Thoracic aorta (tissue), 2 donors: Measurements from ENCODE around the gene TRMT1. TPM values are rescaled to one million over a fixed set of nuclear protein-coding genes. Genes with fewer than 3 reads are reported as not detected.
A peak's percentile ranks its signal among the peaks of the same experiment; 100 is the strongest.

Source experiments
- ATAC-seq: fragments of 150-250 bp; one replicate; pipeline ENCODE4 v1.8.0; 2017; ENCODE audit warnings: low read depth; ENCODE audit not compliant: insufficient number of reproducible peaks, low FRiP score
- DNase-seq: peaks from one replicate; pipeline ENCODE4 v3.0.0-alpha.2; 2020; ENCODE audit warnings: low spot score
- H3K27ac ChIP-seq, 2 donors: fragments of 200-600 bp; sonication (generic); 1 replicate in 1 of 2; 2 replicates in 1 of 2; pipeline ENCODE4 v1.5.1; 2016; ENCODE audit warnings: mild to moderate bottlenecking in 2 of 2, moderate library complexity in 2 of 2
- H3K27me3 ChIP-seq: fragments of 200-600 bp; sonication (generic); replicated peaks from 2 replicates; pipeline ENCODE4 v1.6.0; 2016; ENCODE audit warnings: mild to moderate bottlenecking; ENCODE audit not compliant: insufficient read depth
- H3K36me3 ChIP-seq: fragments of 200-600 bp; sonication (generic); one replicate; pipeline ENCODE4 v1.5.1; 2016
- H3K4me1 ChIP-seq, 2 donors: fragments of 200-600 bp; sonication (generic); 1 replicate in 1 of 2; 2 replicates in 1 of 2; pipeline versions ENCODE4 v1.5.1 to v1.6.0; 2016; ENCODE audit warnings: low read depth in 2 of 2, mild to moderate bottlenecking in 1 of 2; ENCODE audit not compliant: control insufficient read depth in 1 of 2
- H3K4me3 ChIP-seq: fragments of 200-600 bp; sonication (generic); 2 replicates; pipeline ENCODE4 v1.5.1; 2016; ENCODE audit warnings: mild to moderate bottlenecking
- H3K9me3 ChIP-seq: fragments of 200-600 bp; sonication (generic); 2 replicates; pipeline ENCODE4 v1.5.1; 2016
- CTCF ChIP-seq: fragments of 200-600 bp; sonication (generic); IDR thresholded peaks from one replicate; pipeline ENCODE4 v1.5.1; 2019; ENCODE audit warnings: antibody characterized with exemption
- total RNA-seq, 2 donors: library from RNA; depleted of rRNA; stranded (reverse); fragments of >200 nt; gene quantifications; one replicate each; pipeline versions ENCODE4 v1.1.0 to v1.2.3, GENCODE V29; 2016

The TRMT1 gene
- total RNA-seq, 2 donors from 2014 or later: 35.3 to 52.3 TPM

- H3K27ac ChIP-seq: no peak overlapping the region
- no peak for DNase-seq
- H3K9me3 ChIP-seq: no peaks in the 10 kb centered on the region
These were observed 3.1 kb upstream of the TRMT1 start for GRCh38 chr19:13119627-13120026.

DNA sequence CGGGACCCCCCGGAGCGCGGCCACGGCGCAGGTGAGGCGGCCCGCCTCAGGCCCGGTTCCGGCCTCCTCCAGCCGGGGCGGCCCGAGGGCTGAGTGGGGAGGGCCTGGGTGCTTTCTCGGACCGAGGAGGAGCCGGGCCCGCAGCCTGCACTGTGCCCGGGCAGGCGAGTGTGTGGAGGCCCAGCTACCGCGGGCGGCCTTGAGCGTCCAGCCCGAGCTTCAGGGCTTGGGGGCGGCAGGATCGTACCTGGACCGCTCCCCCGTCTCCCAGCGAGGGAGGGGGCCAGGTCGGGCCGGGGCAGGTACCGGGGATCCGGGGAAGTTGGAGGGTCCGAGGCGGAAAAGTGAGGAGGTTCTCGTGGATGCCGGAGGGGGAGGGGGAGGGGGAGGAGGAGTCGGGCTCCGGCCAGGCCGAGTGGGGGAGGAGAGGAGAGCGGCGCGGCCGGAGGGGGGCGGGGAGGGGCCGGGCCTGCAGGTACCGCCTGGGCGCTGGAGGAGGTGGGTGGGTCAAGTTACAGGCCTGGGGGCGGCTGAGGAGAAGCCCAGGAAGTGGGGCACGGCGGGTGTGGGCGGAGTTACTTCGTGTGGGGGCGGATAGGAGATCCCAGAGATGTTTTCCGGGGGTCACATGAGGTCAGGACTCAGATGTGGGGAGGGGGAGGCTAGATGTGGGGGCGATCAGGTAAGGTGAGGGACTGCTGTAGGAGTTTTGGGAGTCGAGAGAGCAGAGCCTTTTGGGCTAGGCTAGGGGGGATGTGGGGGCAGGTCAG lies 2.1 kb upstream of the TRMT1 start:
- DNase-seq (no peak), ATAC-seq (no peak)
- Histone ChIP-seq H3K27me3 (no peaks in the 10 kb centered on the region), H3K4me3 (peak overlapping the region; percentile 94), H3K36me3 (no peaks in the 10 kb centered on the region), H3K9me3 (no peaks in the 10 kb centered on the region), H3K4me1 (peaks cover 16 to 44% of the 10 kb centered on the region in 2 donors), H3K27ac (no peak overlapping the region)
- TF ChIP-seq CTCF: no peak

More at GRCh38 chr19:13119627-13120026, 3.1 kb upstream of the TRMT1 start:
- no peak for ATAC-seq
- TF ChIP-seq CTCF: no peak
- Histone ChIP-seq H3K27me3 (no peaks in the 10 kb centered on the region), H3K4me1 (peaks cover 16 to 44% of the 10 kb centered on the region in 2 donors), H3K4me3 (peak overlapping the region; percentile 94), H3K36me3 (no peaks in the 10 kb centered on the region)

DNA sequence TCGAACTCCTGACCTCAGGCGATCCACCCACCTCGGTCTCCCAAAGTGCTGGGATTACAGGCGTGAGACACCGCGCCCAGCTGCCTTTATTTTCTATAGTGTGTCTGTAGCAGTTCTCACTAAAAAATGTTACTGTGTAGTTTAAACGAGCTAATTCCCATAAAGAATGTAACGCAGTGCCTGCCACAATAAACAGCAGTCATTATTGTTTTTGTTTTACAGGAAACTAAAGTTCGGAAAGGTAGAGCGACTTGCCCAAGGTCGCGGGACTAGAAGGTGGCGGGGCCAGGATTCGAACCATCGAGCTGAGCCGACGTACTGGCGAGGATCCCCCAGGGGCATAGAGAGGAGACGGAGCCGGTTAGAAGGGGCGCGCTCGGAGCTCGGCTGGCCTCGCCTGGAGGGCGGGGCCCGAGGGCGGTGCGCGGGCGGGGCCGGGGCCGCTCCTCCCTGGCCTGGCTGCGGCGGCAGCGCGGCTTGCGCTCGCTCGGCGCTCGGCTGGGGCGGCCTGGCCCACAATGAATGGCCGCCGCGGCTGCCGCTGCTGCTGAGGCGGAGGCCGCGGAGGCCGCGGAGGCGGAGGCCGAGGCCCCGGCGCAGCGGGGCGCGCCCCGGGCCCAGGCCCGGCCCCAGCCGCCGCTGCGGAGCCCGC lies 1.4 kb upstream of the TRMT1 start, which contains the start of gene NACC1:
TSS of gene NACC1 (plus strand) at position 493 of the 652 bp plus-strand sequence. CDS start 16,944 bp downstream, outside the sequence.
- peak; percentile 60 for DNase-seq

DNA sequence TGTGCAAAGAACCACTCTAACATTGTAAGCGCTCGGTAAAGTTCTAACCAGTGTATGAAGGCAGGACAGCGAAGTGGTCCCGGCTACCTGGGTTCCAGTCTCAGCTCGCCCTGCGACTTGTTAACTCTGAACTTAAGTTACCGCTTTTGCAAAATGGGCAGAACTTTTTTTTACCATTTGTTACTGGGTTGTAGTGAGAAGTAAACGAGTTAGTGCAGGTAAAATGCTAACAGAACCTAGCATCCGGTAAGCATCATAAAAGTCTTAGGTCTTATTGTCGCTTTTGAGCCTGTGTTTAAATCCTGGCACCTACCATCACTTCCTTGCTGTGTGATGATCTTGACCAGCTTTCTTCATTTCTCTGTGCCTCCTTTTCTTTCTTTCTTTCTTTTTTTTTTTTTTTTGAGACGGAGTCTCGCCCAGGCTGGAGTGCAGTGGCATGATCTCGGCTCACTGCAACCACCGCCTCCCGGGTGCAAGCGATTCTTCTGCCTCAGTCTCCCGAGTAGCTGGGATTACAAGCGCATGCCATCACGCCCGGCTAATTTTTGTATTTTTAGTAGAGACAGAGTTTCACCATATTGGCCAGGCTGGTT lies 734 bp upstream of the TRMT1 start:
- Histone ChIP-seq H3K4me3 (peak overlapping the region; percentile 100), H3K27ac (peak overlapping the region; percentile 56 to 67), H3K27me3 (no peaks in the 10 kb centered on the region), H3K9me3 (no peaks in the 10 kb centered on the region), H3K36me3 (peaks cover 6% of the 10 kb centered on the region), H3K4me1 (peaks cover 16 to 44% of the 10 kb centered on the region in 2 donors)
- TF ChIP-seq CTCF: no peak
- ATAC-seq (no peak), DNase-seq (no peak)

More for the DNA sequence above, 1.4 kb upstream of the TRMT1 start, which contains the start of gene NACC1:
- ATAC-seq: peak; percentile 72
- H3K27me3 ChIP-seq: no peaks in the 10 kb centered on the region
- peak within 1 kb of the TSS; percentile 56 to 67 for H3K27ac ChIP-seq
- H3K9me3 ChIP-seq: no peaks in the 10 kb centered on the region
- peak within 1 kb of the TSS; percentile 100 for H3K4me3 ChIP-seq
- H3K36me3 ChIP-seq: peaks cover under 1% of the 10 kb centered on the region
- peaks cover 16 to 44% of the 10 kb centered on the region in 2 donors for H3K4me1 ChIP-seq
- TF ChIP-seq CTCF: no peak

DNA sequence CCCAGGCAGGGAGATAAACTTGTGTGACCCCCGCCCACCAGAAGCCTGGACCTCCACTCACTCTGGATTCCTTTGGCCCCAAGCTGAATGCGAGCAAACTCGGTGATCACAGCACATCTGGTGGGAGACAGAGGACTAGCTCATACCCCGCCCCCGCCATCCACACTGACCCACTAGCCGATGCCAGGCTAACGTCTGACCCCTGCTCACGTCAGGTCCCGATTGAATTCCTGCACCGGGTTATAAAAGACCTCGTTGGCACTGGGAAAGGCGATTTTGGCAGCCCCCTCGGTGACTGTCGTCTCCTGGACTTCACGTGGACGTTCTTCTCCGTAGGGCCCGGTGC lies 631 bp downstream of the TRMT1 start:
- H3K27ac ChIP-seq: peak overlapping the region in 1 of 2 donors; percentile 67
- DNase-seq (no peak), ATAC-seq (no peak)
- TF ChIP-seq CTCF: no peak
- peaks cover 8% of the 10 kb centered on the region for H3K36me3 ChIP-seq
- H3K4me3 ChIP-seq: peak overlapping the region; percentile 100
- H3K27me3 ChIP-seq: no peaks in the 10 kb centered on the region
- H3K4me1 ChIP-seq: peaks cover 16 to 44% of the 10 kb centered on the region in 2 donors
- H3K9me3 ChIP-seq: no peaks in the 10 kb centered on the region
